Measurements from ENCODE around the gene FAM98A. TPM values are rescaled to one million over a fixed set of nuclear protein-coding genes. Genes with fewer than 3 reads are reported as not detected.

The FAM98A gene
- total RNA-seq (10 to 100 TPM; 35.0 to 72.4 (median 40.3) TPM), polyA plus RNA-seq (10 to 100 TPM; 11.8 to 19.4 (median 13.7) TPM)
- long read RNA-seq, donor 1, partial matches to known transcripts: 0 of 4 reads
- long read RNA-seq, donor 1, other reads (novel, unspliced or antisense): 0 of 4 reads
- long read RNA-seq, donor 2, transcript FAM98A-201 (8 exons, 2,816 nt): major isoform, 6 of 7 reads
- long read RNA-seq, donor 2, partial matches to known transcripts: 0 of 7 reads
- long read RNA-seq, donor 2, other reads (novel, unspliced or antisense): 0 of 7 reads

DNA sequence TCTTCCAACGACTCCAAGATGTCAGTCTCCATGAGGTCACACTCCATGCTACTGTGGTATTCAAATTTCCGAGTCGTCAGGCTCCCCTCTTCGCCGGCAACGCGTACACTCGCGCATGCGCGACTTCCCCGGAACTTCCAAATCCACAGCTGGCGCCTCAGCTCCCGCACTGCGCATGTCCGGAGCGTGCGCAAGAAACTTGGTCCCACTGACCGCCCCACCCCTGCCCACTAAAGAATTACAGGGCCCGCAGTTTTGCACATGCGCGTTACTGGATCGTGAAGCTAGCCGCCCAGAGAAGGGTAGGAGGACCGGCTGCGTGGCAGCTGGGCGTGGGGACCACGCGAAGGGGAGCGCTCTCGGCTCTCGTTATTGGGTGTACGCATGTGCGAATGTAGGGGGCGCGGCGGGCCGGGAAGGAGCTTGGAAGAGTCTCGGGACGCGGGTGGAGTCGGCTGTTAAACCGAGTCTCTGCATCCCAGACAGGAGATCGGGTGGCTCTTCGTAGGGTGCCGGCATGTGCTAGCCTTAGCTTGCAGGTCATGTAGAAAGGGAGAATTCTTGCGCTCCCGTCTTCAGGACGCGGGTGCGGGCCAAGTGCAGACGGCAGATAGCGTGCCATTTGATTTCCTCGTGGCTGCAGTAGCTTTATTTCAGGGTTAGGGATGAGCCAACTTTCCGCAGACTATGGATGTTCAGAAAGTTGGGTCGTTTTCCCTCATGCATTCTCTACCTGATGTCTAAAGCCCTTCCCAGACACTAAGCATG lies at the start of gene FAM98A:
Gene FAM98A, minus strand, starts transcription at position 125 of the 768 bp plus-strand sequence. Its CDS starts 78 bp downstream, at position 47.
- DNase-seq: peak; percentile 99
- peak within 1 kb of the TSS; percentile 72 to 94 (median 86) for H3K4me3 ChIP-seq
- H3K36me3 ChIP-seq: peaks cover 0 to 10% (median 2%) of the 10 kb centered on the region in 6 donors
- 0 to 1% (median 1%) methylated on average over 31 to 56 of the region's 56 CpGs for WGBS, 5 donors
- peak within 1 kb of the TSS; percentile 43 to 92 (median 90) for H3K27ac ChIP-seq
- no peaks in the 10 kb centered on the region for H3K9me3 ChIP-seq
- intact Hi-C loops (cut with DNase I; ENCODE audit: low total_unique reads): no loop called here
- H3K4me1 ChIP-seq: peaks cover 17 to 53% (median 30%) of the 10 kb centered on the region in 6 donors
- H3K27me3 ChIP-seq (replicated peaks in 1 of 7): no peaks in the 10 kb centered on the region
- TF ChIP-seq, protein P1, sequence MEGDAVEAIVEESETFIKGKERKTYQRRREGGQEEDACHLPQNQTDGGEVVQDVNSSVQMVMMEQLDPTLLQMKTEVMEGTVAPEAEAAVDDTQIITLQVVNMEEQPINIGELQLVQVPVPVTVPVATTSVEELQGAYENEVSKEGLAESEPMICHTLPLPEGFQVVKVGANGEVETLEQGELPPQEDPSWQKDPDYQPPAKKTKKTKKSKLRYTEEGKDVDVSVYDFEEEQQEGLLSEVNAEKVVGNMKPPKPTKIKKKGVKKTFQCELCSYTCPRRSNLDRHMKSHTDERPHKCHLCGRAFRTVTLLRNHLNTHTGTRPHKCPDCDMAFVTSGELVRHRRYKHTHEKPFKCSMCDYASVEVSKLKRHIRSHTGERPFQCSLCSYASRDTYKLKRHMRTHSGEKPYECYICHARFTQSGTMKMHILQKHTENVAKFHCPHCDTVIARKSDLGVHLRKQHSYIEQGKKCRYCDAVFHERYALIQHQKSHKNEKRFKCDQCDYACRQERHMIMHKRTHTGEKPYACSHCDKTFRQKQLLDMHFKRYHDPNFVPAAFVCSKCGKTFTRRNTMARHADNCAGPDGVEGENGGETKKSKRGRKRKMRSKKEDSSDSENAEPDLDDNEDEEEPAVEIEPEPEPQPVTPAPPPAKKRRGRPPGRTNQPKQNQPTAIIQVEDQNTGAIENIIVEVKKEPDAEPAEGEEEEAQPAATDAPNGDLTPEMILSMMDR (IDR thresholded peaks at IDR 0.05 in 8 of 11, conservative IDR thresholded peaks at IDR 0.05 in 3 of 11): peak in 6 of 11 experiments; percentile 15 to 51 (median 31)
- TF ChIP-seq POLR2AphosphoS5 (IDR thresholded peaks at IDR 0.05) (peak; percentile 80 to 91 (median 86)), POLR2A (IDR thresholded peaks at IDR 0.05) (peak in 2 of 3 donors; percentile 12 to 51)

DNA sequence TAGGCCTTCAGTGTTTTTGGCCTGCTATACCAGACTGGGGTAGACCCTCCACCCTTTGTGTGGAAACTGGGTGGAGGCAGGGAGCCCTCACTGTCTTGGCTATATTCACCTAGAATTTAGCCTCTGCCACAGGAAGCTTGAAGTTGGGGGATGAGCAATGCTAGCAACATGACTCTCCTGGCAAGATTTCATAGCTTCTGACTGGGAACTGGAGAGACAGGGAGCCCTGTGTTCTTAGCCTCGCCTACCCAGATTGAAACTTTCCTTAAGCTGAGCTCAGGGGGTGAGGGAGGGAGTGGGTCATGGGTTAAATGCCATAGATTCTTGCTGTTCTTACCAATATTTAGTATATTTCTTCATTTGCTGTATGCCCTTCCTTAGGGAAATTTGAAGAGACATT lies 46.8 kb upstream of the FAM98A start:
- no peaks in the 10 kb centered on the region for H3K36me3 ChIP-seq
- intact Hi-C loops (cut with DNase I; ENCODE audit: low total_unique reads): no loop called here
- H3K4me1 ChIP-seq: no peaks in the 10 kb centered on the region
- H3K27me3 ChIP-seq (replicated peaks in 1 of 7): no peaks in the 10 kb centered on the region
- H3K9me3 ChIP-seq: peaks cover 0 to 25% (median 13%) of the 10 kb centered on the region in 8 donors
- no peak overlapping the region for H3K27ac ChIP-seq
- no peak overlapping the region for H3K4me3 ChIP-seq
- DNase-seq: no peak
- WGBS, 5 donors: 31 to 83% (median 65%) methylated on average over 1 of the region's 1 CpG
- TF ChIP-seq, protein P1 (IDR thresholded peaks at IDR 0.05 in 8 of 11, conservative IDR thresholded peaks at IDR 0.05 in 3 of 11): no peak
- no peak for TF ChIP-seq POLR2AphosphoS5 (IDR thresholded peaks at IDR 0.05)
- TF ChIP-seq POLR2A (IDR thresholded peaks at IDR 0.05): no peak

DNA sequence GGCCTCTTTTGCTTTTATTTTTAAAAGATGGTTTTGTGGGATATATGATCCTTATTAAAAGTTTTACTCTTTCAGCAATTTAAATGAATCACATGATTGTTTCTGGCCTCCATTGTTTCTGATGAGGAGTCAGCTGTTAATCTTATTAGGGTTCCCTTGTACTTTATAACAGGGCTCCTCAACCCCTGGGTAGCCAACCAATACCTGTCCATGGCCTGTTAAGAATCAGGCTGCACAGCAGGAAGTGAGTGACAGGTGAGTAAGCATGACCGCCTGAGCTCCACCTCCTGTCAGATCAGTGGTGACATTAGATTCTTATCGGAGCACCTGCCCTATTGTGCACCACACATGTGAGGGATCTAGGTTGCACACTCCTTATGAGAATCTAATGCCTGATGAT lies 45.1 kb upstream of the FAM98A start:
- DNase-seq: no peak
- Histone ChIP-seq H3K27me3 (replicated peaks in 1 of 7) (no peaks in the 10 kb centered on the region), H3K4me3 (no peak overlapping the region), H3K36me3 (no peaks in the 10 kb centered on the region), H3K27ac (no peak overlapping the region), H3K4me1 (no peaks in the 10 kb centered on the region), H3K9me3 (peaks cover 0 to 25% (median 13%) of the 10 kb centered on the region in 8 donors)
- TF ChIP-seq POLR2AphosphoS5 (IDR thresholded peaks at IDR 0.05) (no peak), POLR2A (IDR thresholded peaks at IDR 0.05) (no peak)
- TF ChIP-seq, protein P1 (IDR thresholded peaks at IDR 0.05 in 8 of 11, conservative IDR thresholded peaks at IDR 0.05 in 3 of 11): no peak
- 83 to 100% (median 93%) methylated on average over 2 of the region's 2 CpGs for WGBS, 5 donors
- intact Hi-C loops (cut with DNase I; ENCODE audit: low total_unique reads): no loop called here

DNA sequence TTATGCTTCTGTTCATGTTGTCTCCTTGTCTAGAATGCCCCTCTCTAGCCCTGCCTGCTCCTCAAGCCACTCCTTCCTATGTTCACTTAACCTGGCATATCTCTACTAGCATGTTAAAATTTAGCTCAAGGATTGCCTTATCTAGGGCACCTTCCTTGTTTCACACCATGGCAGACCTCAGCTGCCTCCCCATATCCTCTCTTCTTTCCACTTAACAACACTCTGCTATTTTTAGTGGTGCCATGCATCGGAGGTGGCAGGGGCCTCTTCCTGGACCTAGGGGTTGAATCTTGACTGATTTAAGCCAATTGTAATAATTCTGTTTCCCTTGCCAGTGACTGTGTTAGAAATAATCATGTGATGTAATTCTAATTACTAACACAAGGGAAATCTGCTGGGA lies 36.9 kb upstream of the FAM98A start:
- 7 to 27% (median 9%) methylated on average over 1 of the region's 1 CpG for WGBS, 5 donors

More for the DNA sequence above, 36.9 kb upstream of the FAM98A start:
- Histone ChIP-seq H3K27ac (no peak overlapping the region), H3K4me3 (no peak overlapping the region), H3K4me1 (no peaks in the 10 kb centered on the region), H3K27me3 (replicated peaks in 1 of 7) (no peaks in the 10 kb centered on the region), H3K9me3 (no peaks in the 10 kb centered on the region), H3K36me3 (no peaks in the 10 kb centered on the region)
- intact Hi-C loops (cut with DNase I; ENCODE audit: low total_unique reads): no loop called here
- TF ChIP-seq, protein P1 (IDR thresholded peaks at IDR 0.05 in 8 of 11, conservative IDR thresholded peaks at IDR 0.05 in 3 of 11): no peak
- TF ChIP-seq POLR2AphosphoS5 (IDR thresholded peaks at IDR 0.05) (no peak), POLR2A (IDR thresholded peaks at IDR 0.05) (no peak)
- no peak for DNase-seq
